ENCODE results near the gene GPATCH11. TPM values are rescaled to one million over a fixed set of nuclear protein-coding genes. Genes with fewer than 3 reads are reported as not detected.
A peak's percentile ranks its signal among the peaks of the same experiment; 100 is the strongest.

GPATCH11 gene
- total and polyA plus RNA-seq, 8 donors, result 0.45 to 7.9 (median 4.8) TPM

DNA sequence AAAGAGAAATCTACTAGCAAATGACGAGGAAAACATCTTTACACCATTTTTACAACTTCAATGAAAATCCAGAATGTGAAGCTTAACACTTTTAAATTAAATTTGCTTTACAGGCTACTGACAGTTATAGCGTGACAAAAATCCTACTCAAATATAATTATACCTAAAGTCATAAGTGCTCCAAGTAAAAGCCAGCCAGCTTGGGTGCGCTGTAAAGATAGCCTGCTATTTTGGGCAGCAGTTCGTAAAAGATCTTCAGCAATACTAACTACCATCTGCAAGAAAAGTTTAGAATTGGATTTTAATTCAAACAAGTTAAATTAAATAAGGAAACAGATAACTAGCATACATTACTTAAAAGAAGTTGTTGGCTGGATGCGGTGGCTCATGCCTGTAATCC lies 22.5 kb upstream of the GPATCH11 start:
- WGBS, 5 donors, result 93 to 100% (median 96%) methylated on average over 5 of the region's 5 CpGs
- H3K9me3 ChIP-seq, result no peaks in the 10 kb centered on the region
- TF ChIP-seq POLR2A (IDR thresholded peaks at IDR 0.05) (no peak), POLR2AphosphoS5 (IDR thresholded peaks at IDR 0.05) (no peak), EP300 (IDR thresholded peaks at IDR 0.05) (no peak)
- TF ChIP-seq, protein P1, sequence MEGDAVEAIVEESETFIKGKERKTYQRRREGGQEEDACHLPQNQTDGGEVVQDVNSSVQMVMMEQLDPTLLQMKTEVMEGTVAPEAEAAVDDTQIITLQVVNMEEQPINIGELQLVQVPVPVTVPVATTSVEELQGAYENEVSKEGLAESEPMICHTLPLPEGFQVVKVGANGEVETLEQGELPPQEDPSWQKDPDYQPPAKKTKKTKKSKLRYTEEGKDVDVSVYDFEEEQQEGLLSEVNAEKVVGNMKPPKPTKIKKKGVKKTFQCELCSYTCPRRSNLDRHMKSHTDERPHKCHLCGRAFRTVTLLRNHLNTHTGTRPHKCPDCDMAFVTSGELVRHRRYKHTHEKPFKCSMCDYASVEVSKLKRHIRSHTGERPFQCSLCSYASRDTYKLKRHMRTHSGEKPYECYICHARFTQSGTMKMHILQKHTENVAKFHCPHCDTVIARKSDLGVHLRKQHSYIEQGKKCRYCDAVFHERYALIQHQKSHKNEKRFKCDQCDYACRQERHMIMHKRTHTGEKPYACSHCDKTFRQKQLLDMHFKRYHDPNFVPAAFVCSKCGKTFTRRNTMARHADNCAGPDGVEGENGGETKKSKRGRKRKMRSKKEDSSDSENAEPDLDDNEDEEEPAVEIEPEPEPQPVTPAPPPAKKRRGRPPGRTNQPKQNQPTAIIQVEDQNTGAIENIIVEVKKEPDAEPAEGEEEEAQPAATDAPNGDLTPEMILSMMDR (IDR thresholded peaks at IDR 0.05), result no peak
- DNase-seq, result no peak
- H3K4me1 ChIP-seq, result no peaks in the 10 kb centered on the region
- H3K36me3 ChIP-seq, result peaks cover 46 to 100% (median 99%) of the 10 kb centered on the region in 4 donors
- no peaks in the 10 kb centered on the region for H3K27me3 ChIP-seq
- H3K27ac ChIP-seq, result no peak overlapping the region
- intact Hi-C loops (cut with DNase I; ENCODE audit: low total_unique reads), result no loop called here
- no peak overlapping the region for H3K4me3 ChIP-seq

DNA sequence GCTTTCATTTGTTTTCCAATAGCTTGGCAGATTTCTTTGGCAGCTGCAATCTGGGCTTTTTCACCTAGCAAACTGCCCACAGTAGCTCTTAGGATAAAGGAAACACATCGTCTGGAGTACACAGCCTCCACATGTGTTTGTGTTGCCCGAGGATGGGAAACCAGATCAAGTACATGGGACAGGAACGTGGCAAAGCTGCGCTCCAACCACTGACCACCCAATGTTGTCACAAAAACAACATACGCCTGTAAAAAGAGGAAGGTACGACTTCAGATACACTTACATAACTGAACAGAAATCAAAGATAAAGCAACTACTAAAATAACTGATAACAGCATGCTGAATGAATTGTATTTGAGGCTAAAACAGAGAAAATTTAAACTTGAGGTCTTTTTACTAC lies 15.6 kb upstream of the GPATCH11 start:
- H3K27ac ChIP-seq, result no peak overlapping the region
- no peaks in the 10 kb centered on the region for H3K4me1 ChIP-seq
- no peaks in the 10 kb centered on the region for H3K9me3 ChIP-seq
- H3K36me3 ChIP-seq, result peaks cover 10 to 95% (median 89%) of the 10 kb centered on the region in 4 donors
- intact Hi-C loops (cut with DNase I; ENCODE audit: low total_unique reads), result no loop called here
- no peak overlapping the region for H3K4me3 ChIP-seq
- TF ChIP-seq POLR2A (IDR thresholded peaks at IDR 0.05) (no peak), EP300 (IDR thresholded peaks at IDR 0.05) (no peak), POLR2AphosphoS5 (IDR thresholded peaks at IDR 0.05) (no peak)
- H3K27me3 ChIP-seq, result no peaks in the 10 kb centered on the region
- WGBS, 5 donors, result 80 to 90% (median 83%) methylated on average over 6 of the region's 6 CpGs
- DNase-seq, result no peak

DNA sequence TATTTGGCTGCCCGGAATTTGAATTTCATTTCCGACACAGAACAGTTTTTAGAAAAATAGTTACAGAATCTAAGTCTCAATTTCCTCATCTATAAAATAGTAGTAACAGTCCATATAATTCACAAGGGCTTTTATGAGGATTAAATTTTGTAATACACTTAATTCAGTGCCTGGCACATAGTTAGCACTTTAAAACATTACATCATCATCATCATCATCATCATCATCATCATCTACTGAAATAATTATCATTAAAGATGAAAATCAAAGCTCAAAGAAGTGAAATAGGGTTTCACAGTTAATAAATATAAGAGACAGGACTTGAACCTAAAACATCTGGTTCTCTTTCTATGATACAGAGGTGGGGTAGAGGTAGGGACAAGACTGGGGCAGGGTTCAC lies 13.4 kb upstream of the GPATCH11 start:
- H3K27ac ChIP-seq, result no peak overlapping the region
- no peaks in the 10 kb centered on the region for H3K4me1 ChIP-seq
- H3K36me3 ChIP-seq, result peaks cover 0 to 93% (median 89%) of the 10 kb centered on the region in 4 donors
- intact Hi-C loops (cut with DNase I; ENCODE audit: low total_unique reads), result no loop called here
- DNase-seq, result no peak
- TF ChIP-seq POLR2A (IDR thresholded peaks at IDR 0.05), result no peak
- no peak for TF ChIP-seq POLR2AphosphoS5 (IDR thresholded peaks at IDR 0.05)
- H3K27me3 ChIP-seq, result no peaks in the 10 kb centered on the region
- H3K4me3 ChIP-seq, result no peak overlapping the region
- H3K9me3 ChIP-seq, result no peaks in the 10 kb centered on the region
- WGBS, 5 donors, result 93 to 99% (median 97%) methylated on average over 2 of the region's 2 CpGs

DNA sequence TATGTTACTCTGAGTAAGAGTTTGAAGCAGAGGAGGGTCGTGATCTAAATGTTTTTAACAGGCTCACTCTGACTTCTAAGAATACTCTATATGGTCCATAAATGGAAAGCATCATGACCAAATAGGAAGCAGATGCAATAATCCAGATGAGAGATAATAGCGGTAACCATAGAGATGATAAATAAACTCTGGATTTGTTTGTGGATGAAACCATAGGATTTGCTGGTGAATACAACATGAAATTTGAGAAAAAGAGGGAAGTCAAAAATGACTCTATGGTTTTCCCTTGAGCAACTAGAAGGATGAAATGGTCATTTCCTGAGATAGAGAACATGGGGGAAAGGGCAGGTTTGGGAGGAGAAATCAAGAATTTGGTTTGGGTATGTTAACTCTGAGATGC lies 4.1 kb upstream of the GPATCH11 start:
- Histone ChIP-seq H3K9me3 (no peaks in the 10 kb centered on the region), H3K27ac (peak overlapping the region in 2 of 5 donors; percentile 8 to 30), H3K27me3 (no peaks in the 10 kb centered on the region), H3K36me3 (peaks cover 0 to 52% (median 45%) of the 10 kb centered on the region in 4 donors), H3K4me3 (no peak overlapping the region), H3K4me1 (peaks cover 20 to 46% (median 41%) of the 10 kb centered on the region in 4 donors)
- WGBS, 5 donors, result 75 to 89% (median 81%) methylated on average over 2 of the region's 2 CpGs
- TF ChIP-seq EP300 (IDR thresholded peaks at IDR 0.05), result no peak
- no peak for TF ChIP-seq POLR2AphosphoS5 (IDR thresholded peaks at IDR 0.05)
- TF ChIP-seq, protein P1 (IDR thresholded peaks at IDR 0.05), result no peak
- no peak for TF ChIP-seq POLR2A (IDR thresholded peaks at IDR 0.05)
- no peak for DNase-seq
- intact Hi-C loops (cut with DNase I; ENCODE audit: low total_unique reads), result no loop called here

DNA sequence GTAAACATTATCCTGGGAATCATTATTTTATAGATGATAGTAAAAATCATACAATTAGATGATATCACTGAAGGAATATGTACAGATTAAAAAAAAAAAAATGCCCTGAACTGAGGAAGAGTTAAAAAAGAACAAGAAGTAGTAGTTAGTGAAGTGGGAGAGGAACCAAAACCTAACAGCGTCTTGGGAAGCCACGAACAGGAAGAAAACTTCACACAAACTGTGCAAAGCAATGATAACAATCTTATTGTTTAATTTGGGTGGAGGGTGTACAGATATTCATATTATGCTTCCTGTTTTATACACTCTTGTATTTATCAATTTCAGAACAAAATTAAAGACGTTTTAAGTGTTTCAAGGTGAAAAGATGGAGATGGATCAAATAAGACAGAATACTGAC lies 3.6 kb upstream of the GPATCH11 start:
- peaks cover 0 to 47% (median 41%) of the 10 kb centered on the region in 4 donors for H3K36me3 ChIP-seq
- H3K9me3 ChIP-seq, result no peaks in the 10 kb centered on the region
- H3K27ac ChIP-seq, result peak overlapping the region in 2 of 5 donors; percentile 8 to 30
- 15 to 30% (median 24%) methylated on average over 3 of the region's 3 CpGs for WGBS, 5 donors
- H3K4me1 ChIP-seq, result peaks cover 24 to 51% (median 45%) of the 10 kb centered on the region in 4 donors
- no peak for DNase-seq
- TF ChIP-seq EP300 (IDR thresholded peaks at IDR 0.05) (no peak), POLR2AphosphoS5 (IDR thresholded peaks at IDR 0.05) (no peak), POLR2A (IDR thresholded peaks at IDR 0.05) (no peak)
- TF ChIP-seq, protein P1 (IDR thresholded peaks at IDR 0.05), result no peak
- intact Hi-C loops (cut with DNase I; ENCODE audit: low total_unique reads), result no loop called here
- H3K4me3 ChIP-seq, result no peak overlapping the region
- no peaks in the 10 kb centered on the region for H3K27me3 ChIP-seq

Data from stomach (tissue), 9 donors.